Measurements from ENCODE around the gene NDUFB8.

The NDUFB8 gene

DNA sequence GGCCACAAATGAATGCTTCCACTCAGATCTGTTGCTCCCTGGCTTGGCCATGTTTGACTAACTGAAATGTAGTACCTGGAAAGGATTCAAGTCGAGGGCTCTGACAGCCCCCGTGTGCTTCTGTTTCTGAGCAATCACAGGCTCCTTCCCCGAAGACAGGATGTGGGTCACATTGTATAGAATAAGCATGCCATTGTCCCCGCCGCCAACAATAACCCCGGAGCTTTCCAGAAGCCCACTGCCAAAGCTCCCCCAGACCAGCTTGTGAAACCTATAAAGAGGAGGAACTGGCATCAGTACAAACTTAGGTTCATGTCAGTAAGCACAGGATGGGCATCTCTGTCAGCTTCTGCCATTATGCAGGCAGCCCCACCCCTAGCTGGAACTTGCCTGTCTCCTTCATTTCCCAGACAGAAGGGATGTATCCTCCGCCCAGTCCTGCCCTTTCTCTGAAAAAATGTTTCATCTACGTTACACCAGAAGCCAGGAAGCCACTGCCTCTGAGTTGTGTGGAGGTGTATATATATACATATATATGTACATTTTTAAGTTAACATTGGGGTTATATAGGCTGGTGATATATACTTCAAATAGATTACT is 20.3 kb downstream of the NDUFB8 start:
- H3K27me3 ChIP-seq (ENCODE audit: insufficient read depth, low read depth, severe bottlenecking): no peaks in the 10 kb centered on the region
- no peaks in the 10 kb centered on the region for H3K36me3 ChIP-seq
- H3K9me3 ChIP-seq (ENCODE audit: severe bottlenecking): no peaks in the 10 kb centered on the region
- H3K27ac ChIP-seq: no peak overlapping the region
- no peak overlapping the region for H3K4me3 ChIP-seq (ENCODE audit: low read depth, low read length)
- no peak for DNase-seq
- TF ChIP-seq, protein P1, sequence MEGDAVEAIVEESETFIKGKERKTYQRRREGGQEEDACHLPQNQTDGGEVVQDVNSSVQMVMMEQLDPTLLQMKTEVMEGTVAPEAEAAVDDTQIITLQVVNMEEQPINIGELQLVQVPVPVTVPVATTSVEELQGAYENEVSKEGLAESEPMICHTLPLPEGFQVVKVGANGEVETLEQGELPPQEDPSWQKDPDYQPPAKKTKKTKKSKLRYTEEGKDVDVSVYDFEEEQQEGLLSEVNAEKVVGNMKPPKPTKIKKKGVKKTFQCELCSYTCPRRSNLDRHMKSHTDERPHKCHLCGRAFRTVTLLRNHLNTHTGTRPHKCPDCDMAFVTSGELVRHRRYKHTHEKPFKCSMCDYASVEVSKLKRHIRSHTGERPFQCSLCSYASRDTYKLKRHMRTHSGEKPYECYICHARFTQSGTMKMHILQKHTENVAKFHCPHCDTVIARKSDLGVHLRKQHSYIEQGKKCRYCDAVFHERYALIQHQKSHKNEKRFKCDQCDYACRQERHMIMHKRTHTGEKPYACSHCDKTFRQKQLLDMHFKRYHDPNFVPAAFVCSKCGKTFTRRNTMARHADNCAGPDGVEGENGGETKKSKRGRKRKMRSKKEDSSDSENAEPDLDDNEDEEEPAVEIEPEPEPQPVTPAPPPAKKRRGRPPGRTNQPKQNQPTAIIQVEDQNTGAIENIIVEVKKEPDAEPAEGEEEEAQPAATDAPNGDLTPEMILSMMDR (IDR thresholded peaks at IDR 0.05; ENCODE audit: low read depth, low read length): no peak

DNA sequence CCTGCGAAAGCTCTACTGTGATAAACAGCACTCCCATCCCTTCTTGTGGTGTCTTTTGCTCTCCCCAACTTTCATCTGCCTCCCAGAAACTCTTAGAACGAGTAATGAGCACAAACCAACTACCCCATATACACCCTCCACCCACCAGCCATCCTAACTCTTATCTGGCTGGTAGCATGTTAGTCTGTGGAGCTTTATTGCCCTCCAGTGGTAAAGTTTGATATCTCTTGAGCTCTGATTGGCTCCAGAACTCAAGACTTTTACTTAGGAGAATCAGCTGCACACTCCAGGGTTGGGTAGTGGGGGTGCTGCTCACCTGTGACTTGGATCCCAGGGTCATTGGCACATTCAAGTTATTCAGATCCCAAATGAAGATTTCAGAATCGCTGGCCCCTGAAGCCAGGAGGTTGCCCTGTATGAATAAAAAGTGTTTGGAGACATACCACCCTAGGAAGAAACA is 20.9 kb downstream of the NDUFB8 start:
- Histone ChIP-seq H3K27ac (no peak overlapping the region), H3K9me3 (ENCODE audit: severe bottlenecking) (no peaks in the 10 kb centered on the region), H3K36me3 (no peaks in the 10 kb centered on the region), H3K27me3 (ENCODE audit: insufficient read depth, low read depth, severe bottlenecking) (no peaks in the 10 kb centered on the region), H3K4me3 (ENCODE audit: low read depth, low read length) (no peak overlapping the region)
- TF ChIP-seq, protein P1 (IDR thresholded peaks at IDR 0.05; ENCODE audit: low read depth, low read length): peak; percentile 68
- peak; percentile 25 for DNase-seq

DNA sequence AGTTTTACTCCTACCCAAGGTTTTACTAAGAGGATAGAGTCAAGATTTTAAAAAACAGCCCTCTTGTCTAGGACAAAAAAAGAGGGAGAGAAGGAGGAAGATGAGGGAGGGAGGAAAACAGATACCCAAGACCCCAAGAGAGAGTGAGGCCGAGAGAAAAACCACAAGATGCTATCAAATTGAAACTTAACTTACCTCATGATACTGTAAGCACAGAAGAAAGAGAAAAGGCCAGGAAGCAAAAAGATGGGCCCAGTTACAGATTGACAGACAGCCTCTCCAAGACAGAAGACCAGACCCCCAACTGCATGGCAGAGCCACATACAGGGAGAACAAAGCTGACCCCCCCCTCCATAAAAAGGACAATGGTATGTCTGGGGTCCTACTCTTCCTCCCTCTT is 21.4 kb downstream of the NDUFB8 start:
- TF ChIP-seq, protein P1 (IDR thresholded peaks at IDR 0.05; ENCODE audit: low read depth, low read length): no peak

DNA sequence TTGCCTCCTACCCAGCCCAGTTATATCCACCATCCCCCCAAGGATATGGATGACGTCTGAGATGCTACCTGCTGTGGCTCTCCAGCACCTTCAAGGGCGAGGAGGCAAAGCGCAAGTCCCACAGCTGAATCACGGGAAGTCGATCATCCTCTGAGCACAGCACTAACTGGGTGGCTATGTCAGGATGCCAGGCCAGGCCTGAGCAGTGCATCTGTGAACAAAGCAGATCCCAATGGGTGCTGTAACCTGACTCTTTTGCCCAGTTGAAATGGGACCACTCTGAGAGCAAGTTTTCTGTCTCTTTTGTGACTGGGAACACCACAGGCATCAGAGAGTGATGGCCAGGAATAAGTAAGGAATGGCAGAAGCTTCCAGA is 22.3 kb downstream of the NDUFB8 start:
- DNase-seq: no peak
- H3K4me3 ChIP-seq (ENCODE audit: low read depth, low read length): no peak overlapping the region
- H3K27me3 ChIP-seq (ENCODE audit: insufficient read depth, low read depth, severe bottlenecking): no peaks in the 10 kb centered on the region
- no peak overlapping the region for H3K27ac ChIP-seq
- no peaks in the 10 kb centered on the region for H3K36me3 ChIP-seq
- TF ChIP-seq, protein P1 (IDR thresholded peaks at IDR 0.05; ENCODE audit: low read depth, low read length): no peak
- no peaks in the 10 kb centered on the region for H3K9me3 ChIP-seq (ENCODE audit: severe bottlenecking)

More for the DNA sequence above, 21.4 kb downstream of the NDUFB8 start:
- Histone ChIP-seq H3K36me3 (no peaks in the 10 kb centered on the region), H3K27ac (no peak overlapping the region), H3K4me3 (ENCODE audit: low read depth, low read length) (no peak overlapping the region), H3K9me3 (ENCODE audit: severe bottlenecking) (no peaks in the 10 kb centered on the region), H3K27me3 (ENCODE audit: insufficient read depth, low read depth, severe bottlenecking) (no peaks in the 10 kb centered on the region)
- no peak for DNase-seq

DNA sequence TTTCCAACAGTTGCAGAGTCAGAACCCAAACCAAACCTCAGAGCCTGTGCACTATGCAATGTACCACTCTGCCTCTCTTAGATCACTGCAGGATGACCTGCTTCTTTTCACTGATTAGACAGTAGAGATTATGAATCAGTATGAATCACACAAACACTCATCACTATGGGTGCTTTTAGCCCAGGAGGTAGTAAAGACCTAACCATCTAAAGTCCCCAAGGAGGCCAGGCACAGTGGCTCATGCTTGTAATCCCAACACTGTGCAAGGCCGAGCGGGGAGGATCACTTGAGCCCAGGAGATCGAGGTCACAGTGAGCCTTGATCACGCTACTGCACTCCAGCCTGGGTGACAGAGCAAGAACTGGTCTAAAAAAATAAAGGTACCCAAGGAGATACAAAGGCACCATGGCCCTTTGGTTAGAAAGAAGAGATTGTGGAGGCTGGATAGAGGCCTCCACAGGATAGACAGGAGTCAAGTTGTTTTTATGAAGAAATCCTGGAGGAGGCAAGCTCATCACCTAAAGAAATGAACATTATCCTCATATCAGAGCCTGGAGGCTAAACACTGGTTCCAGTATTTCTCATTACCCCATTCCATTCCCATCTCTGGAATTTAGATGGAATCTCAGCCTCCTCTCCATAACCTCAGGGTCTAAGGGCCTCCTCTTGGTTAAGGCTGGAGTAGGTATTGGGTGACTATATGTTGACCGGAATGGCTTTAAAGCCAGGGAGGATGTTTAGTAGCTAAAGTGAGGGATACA is 22.9 kb downstream of the NDUFB8 start:
- no peaks in the 10 kb centered on the region for H3K27me3 ChIP-seq (ENCODE audit: insufficient read depth, low read depth, severe bottlenecking)

More for the DNA sequence above, 22.9 kb downstream of the NDUFB8 start:
- TF ChIP-seq, protein P1 (IDR thresholded peaks at IDR 0.05; ENCODE audit: low read depth, low read length): no peak
- Histone ChIP-seq H3K4me3 (ENCODE audit: low read depth, low read length) (no peak overlapping the region), H3K27ac (no peak overlapping the region), H3K36me3 (peaks cover 1% of the 10 kb centered on the region; the same call in 1 of the 2 replicates), H3K9me3 (ENCODE audit: severe bottlenecking) (no peaks in the 10 kb centered on the region)
- DNase-seq: no peak
